GM12878 (cell line): ENCODE results near the gene PSPN. TPM values are rescaled to one million over a fixed set of nuclear protein-coding genes. Genes with fewer than 3 reads are reported as not detected.

Source experiments
- CBX5 ChIP-seq: sonication (generic); IDR thresholded peaks from 2 replicates; pipeline ENCODE4 v1.6.1; 2016; ENCODE audit warnings: low read depth, moderate library complexity, mild to moderate bottlenecking, inconsistent platforms
- CHD1 ChIP-seq: IDR thresholded peaks from 2 replicates; pipeline ENCODE4 v1.6.1; 2012; ENCODE audit warnings: low read depth, low read length, improper control_type of control experiment
- E4F1 ChIP-seq: fragments of 450-650 bp; IDR thresholded peaks from 2 replicates; pipeline ENCODE4 v1.6.1; 2018; ENCODE audit warnings: borderline replicate concordance, mild to moderate bottlenecking; ENCODE audit not compliant: partially characterized antibody
- HDAC6 ChIP-seq: fragments of 200-600 bp; sonication (generic); IDR thresholded peaks from one replicate; pipeline ENCODE4 v1.8.0; 2017; ENCODE audit warnings: antibody characterized with exemption; ENCODE audit not compliant: unreplicated experiment
- IRF5 ChIP-seq: fragments of 450-650 bp; IDR thresholded peaks from 2 replicates; pipeline ENCODE4 v1.6.1; 2017; ENCODE audit warnings: borderline replicate concordance
- MAX ChIP-seq: IDR thresholded peaks from 2 replicates; pipeline ENCODE4 v1.6.1; 2012; ENCODE audit warnings: low read depth, low read length, improper control_type of control experiment
- MYB ChIP-seq: fragments of 150-350 bp; IDR thresholded peaks from 2 replicates; pipeline ENCODE4 v1.6.1; 2014; ENCODE audit warnings: mild to moderate bottlenecking, low read depth, low read length, borderline replicate concordance
- PKNOX1 ChIP-seq: fragments of 450-650 bp; IDR thresholded peaks from 2 replicates; pipeline ENCODE4 v1.6.1; 2016; ENCODE audit warnings: mild to moderate bottlenecking
- POLR2A ChIP-seq: IDR thresholded peaks from 2 replicates; pipeline ENCODE4 v1.6.1; 2011; ENCODE audit warnings: low read depth, mild to moderate bottlenecking, low read length
- PRDM15 ChIP-seq: fragments of 450-650 bp; formaldehyde crosslinking; IDR thresholded peaks from 2 replicates; pipeline ENCODE4 v1.4.0; 2020; ENCODE audit warnings: mild to moderate bottlenecking, moderate library complexity
- RELA ChIP-seq: fragments of 450-650 bp; IDR thresholded peaks from 2 replicates; pipeline ENCODE4 v1.8.0; 2014; ENCODE audit warnings: borderline replicate concordance; ENCODE audit not compliant: partially characterized antibody
- SPI1 ChIP-seq: IDR thresholded peaks from 2 replicates; pipeline ENCODE4 v1.6.1; 2011; ENCODE audit warnings: low read depth, mild to moderate bottlenecking, low read length, moderate library complexity, borderline replicate concordance; ENCODE audit not compliant: insufficient read depth
- STAT1 ChIP-seq: fragments of 450-650 bp; conservative IDR thresholded peaks from 2 replicates; pipeline ENCODE4 v1.6.1; 2014; ENCODE audit warnings: antibody characterized with exemption, mild to moderate bottlenecking
- ZNF622 ChIP-seq: fragments of 450-650 bp; IDR thresholded peaks from 2 replicates; pipeline ENCODE4 v1.6.1; 2017; ENCODE audit warnings: mild to moderate bottlenecking, inconsistent platforms
- ZNF687 ChIP-seq: fragments of 450-650 bp; IDR thresholded peaks from 2 replicates; pipeline ENCODE4 v1.6.1; 2017; ENCODE audit warnings: mild to moderate bottlenecking, moderate library complexity
- polyA plus RNA-seq, 11 experiments: library from polyadenylated mRNA; depleted of rRNA in 4 of 11; unstranded in 6 of 11; stranded (reverse) in 5 of 11; fragments of >200 nt; fragmentation: Nextera tagmentation in 4 of 11; fragmentation: Illumina TruSeq in 1 of 11; extraction: Ambion mirVana in 4 of 11; extraction: Trizol in 1 of 11; gene quantifications; 1 replicate in 1 of 11; 2 replicates in 10 of 11; pipeline versions ENCODE4 v1.2.1 to v1.2.3, GENCODE V29; 2011 to 2016; ENCODE audit warnings: inconsistent platforms in 2 of 11, missing spikeins in 2 of 11, low read depth in 1 of 11
- total RNA-seq, 4 experiments: library from RNA; depleted of rRNA in 3 of 4; stranded (reverse); fragments of >200 nt in 3 of 4; fragmentation: Illumina TruSeq in 1 of 4; extraction: Trizol in 1 of 4; gene quantifications; 2 replicates each; pipeline versions ENCODE4 v1.2.1 to v1.2.3, GENCODE V29; 2013 to 2021

The PSPN gene
- total and polyA plus RNA-seq, 10 of the 15 experiments (the other 5 are each of a cell fraction or from before 2014, with no cell fraction given), result 0.27 to 1.2 (median 0.66) TPM

- TF ChIP-seq PKNOX1 (peak; percentile 100), MYB (no peak), E4F1 (peak; percentile 58), IRF5 (no peak), STAT1 (no peak), ZNF687 (no peak), SPI1 (no peak), HDAC6 (no peak), PRDM15 (CRISPR knock-in tag) (no peak), POLR2A (peak; percentile 90), ZNF622 (no peak), CBX5 (no peak), CHD1 (no peak), MAX (no peak), RELA (peak; percentile 14)
Observed at GRCh38 chr19:6372594-6373095, 3.1 kb downstream of the PSPN start, which contains the start of gene ALKBH7 (continued).
